CD4-positive, alpha-beta T cell treated with Interleukin-17A for 4 hours (primary cell): ENCODE measurements around the gene CDHR3.

Source experiments
- DNase-seq: peaks from one replicate; pipeline ENCODE4 v3.0.0-alpha.2; 2020; ENCODE audit warnings: mixed read lengths

The CDHR3 gene

GRCh38 chr7:106069471-106070200 is 106.6 kb downstream of the CDHR3 start:
- no peak for DNase-seq

DNA sequence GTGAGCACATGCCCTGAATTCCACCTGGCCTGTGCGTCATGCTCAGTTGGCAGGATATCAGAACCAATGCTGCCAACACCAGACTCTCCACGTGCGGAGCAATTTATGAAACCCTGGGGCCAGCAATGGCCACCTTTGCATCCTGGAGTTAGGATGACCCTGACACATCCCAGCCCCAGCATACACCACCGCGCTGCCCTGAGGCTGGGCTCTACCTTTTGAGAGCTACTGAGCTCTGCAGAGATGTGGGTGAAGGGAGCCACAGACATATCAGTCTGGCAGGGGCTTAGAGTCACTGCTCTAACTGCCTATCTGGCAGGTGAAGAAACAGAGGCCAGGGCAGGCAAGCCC is 107.1 kb downstream of the CDHR3 start:
- no peak for DNase-seq

DNA sequence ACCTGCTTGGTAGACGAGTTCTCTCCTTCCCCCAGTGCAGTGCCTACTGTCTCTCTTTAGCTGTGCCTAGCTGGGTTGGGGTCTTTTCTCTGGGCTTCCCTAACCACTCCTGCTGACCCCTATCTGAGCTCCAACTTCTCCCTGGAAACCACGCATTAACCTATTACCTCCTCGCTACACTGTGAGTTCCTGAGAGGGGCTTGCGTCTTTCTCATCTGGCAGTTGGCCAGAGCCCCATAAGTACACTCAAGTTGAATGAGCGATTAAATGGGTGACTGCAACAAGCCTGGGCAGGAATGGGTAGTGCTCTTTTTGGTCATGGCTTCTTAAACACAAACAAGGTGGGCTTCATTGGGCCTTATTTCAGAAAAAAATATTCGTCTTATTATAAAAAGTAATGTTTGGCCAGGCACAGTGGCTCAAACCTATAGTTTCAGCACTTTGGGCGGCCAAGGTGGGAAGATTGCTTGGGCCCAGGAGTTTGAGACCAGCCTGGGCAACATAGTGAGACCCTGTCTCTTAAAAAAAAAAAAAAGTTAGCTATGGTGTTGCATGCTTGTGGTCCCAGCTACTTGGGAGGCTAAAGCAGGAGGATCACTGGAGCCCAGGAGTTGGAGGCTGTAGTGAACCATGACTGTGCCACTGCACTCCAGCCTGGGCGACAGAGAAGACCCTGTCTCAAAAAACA is 107.6 kb downstream of the CDHR3 start:
- no peak for DNase-seq

GRCh38 chr7:106071356-106071998 is 108.4 kb downstream of the CDHR3 start:
- DNase-seq = peak; percentile 55

DNA sequence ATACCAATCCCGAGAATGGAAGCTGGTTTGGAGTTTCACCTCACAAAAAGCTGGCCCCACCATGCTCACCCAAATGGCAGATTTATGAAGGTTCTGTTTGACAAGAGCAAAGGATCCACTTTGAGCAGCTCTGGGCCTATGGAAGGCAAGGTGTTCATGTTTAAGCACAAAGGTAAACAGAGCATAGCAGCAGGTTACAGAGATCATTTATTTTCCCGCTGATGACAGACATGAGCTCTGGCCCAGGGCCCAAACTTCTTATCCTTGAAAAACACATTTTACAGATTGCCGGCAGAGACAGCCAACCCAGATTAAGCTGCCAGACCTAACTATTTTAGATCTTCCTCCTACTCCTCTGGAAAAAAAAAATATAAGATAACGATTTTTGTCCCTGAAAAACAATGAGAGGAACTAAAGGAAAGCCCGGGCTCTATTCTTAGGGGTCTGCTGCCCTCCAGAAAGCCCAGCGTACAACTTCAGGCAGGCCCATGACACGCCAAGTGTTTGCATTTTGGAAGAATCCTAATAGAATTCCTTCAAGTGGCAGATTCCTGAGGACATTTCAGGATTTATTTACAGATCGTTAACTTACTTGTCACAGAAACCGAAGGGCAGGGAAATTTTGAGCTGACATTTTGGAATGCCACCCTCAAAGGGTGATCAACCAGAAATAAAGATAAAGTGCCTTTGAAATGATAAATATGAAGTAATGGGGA is 109.1 kb downstream of the CDHR3 start:
- DNase-seq = peak; percentile 29

GRCh38 chr7:106072715-106073091 is 109.6 kb downstream of the CDHR3 start:
- no peak for DNase-seq

- no peak for DNase-seq
Measured at GRCh38 chr7:106073701-106074100, 110.6 kb downstream of the CDHR3 start.

DNA sequence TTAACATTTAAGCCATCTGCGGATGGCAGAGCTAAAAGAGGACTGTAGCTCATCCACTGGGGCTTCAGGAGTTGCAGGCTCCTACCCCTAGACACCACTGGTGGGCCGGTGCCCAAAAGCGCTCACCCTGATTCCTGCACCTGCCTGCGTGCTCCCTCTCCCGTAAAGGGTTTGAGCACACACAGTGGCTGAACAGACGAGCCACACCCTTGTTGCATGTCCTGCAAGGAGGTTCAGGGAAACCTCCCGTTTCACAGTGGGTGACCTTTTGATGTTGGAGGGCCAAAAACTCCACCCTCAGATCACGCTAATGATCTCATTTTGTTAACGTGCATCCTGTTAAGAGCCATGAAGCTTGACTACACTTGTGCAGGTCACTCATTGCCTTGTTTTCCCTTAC is 111.2 kb downstream of the CDHR3 start:
- no peak for DNase-seq

GRCh38 chr7:106075937-106076336 is 112.9 kb downstream of the CDHR3 start:
- DNase-seq = no peak

DNA sequence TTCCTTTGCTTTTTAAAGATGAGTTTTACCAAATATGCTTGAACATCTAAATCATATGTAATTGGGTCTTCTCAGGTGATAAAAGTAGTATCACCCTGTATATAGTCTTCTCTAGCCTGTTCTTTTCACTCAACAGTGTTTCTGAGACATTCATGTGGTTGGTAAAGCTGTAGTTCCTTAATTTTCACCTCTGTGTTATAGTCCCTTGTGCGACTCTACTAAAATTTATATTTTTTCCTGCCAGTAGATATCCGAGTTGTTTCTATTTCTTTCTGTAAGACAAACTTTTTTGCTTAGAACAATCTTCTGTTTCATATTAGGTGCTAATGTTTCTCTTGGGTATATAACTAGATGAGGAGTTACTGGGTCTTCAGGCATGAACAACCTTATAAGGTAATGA is 113.5 kb downstream of the CDHR3 start:
- no peak for DNase-seq

- no peak for DNase-seq
Measured at GRCh38 chr7:106080300-106080987, 117.4 kb downstream of the CDHR3 start.

DNA sequence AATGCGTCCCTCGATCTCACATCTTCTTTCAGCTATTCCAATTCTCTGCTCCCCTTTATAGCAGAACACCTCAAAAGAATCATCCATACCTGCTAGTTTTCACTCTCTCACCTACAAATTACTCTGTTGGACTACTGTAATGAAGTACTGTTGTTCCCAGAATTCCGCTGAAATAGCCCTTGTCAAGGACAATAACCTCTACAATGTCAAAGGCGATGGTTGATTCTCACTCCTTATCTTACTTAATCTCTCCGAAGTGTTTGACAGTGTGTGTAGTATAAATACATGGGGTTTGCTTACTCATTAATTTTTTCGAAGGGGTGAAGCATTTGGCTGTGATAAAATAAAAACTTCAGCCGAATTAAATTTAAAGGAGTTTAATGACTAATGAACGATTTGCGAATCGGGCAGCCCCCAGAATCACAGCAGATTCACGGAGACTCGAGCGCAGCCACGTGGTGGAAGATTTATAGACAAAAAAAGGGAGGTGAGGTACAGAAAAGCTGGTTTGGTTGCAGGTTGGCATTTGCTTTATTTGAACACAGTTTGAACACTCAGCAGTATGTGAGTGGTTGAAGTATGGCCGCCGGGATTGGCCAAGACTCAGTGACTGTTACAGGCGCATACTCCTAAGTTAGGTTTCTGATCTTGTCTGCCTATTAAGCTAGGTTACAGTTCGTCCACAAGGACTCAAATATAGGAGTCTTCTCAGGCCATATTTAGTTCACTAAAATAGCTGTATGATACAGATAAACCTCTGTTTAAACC is 119.2 kb downstream of the CDHR3 start:
- no peak for DNase-seq
